Natural killer cell (primary cell): ENCODE measurements around the gene NAE1. TPM values are rescaled to one million over a fixed set of nuclear protein-coding genes. Genes with fewer than 3 reads are reported as not detected.

Experiments
- ATAC-seq, 3 donors: fragments of 150-1000 bp in 2 of 3; fragments of 200-7000 bp in 1 of 3; cut with Tn5 transposase; 1 replicate in 1 of 3; 2 replicates in 2 of 3; pipeline ENCODE4 v1.10.0; 2021; ENCODE audit warnings: mild to moderate bottlenecking in 2 of 3, moderate library complexity in 2 of 3
- DNase-seq, 2 donors: peaks; one replicate each; pipeline versions ENCODE4 v3.0.0 to v3.0.0-alpha.2; 2013 to 2021; ENCODE audit warnings: mixed read lengths in 1 of 2
- H3K27ac ChIP-seq: one replicate; pipeline ENCODE4 v1.5.1; 2013; ENCODE audit warnings: mild to moderate bottlenecking, low read length
- H3K27me3 ChIP-seq: one replicate; pipeline ENCODE4 v1.6.1; 2013; ENCODE audit warnings: low read length; ENCODE audit not compliant: control insufficient read depth, insufficient read depth
- H3K36me3 ChIP-seq: one replicate; pipeline ENCODE4 v1.6.1; 2013; ENCODE audit warnings: low read length; ENCODE audit not compliant: control insufficient read depth, insufficient read depth
- H3K4me1 ChIP-seq: one replicate; pipeline ENCODE4 v1.6.1; 2013; ENCODE audit warnings: low read length; ENCODE audit not compliant: control insufficient read depth, insufficient read depth
- H3K4me3 ChIP-seq: one replicate; pipeline ENCODE4 v1.5.1; 2013; ENCODE audit warnings: low read length
- H3K9me3 ChIP-seq: one replicate; pipeline ENCODE4 v1.6.1; 2013; ENCODE audit warnings: low read length; ENCODE audit not compliant: control insufficient read depth, insufficient read depth
- H3K27ac Mint-ChIP-seq, 2 donors: one replicate each; pipeline ENCODE4 v1.8.0; 2022; ENCODE audit warnings: mild to moderate bottlenecking in 2 of 2, mixed read lengths in 2 of 2, moderate library complexity in 1 of 2
- H3K27me3 Mint-ChIP-seq, 2 donors: one replicate each; pipeline ENCODE4 v1.8.0; 2022; ENCODE audit warnings: low read depth in 2 of 2, mixed read lengths in 2 of 2
- H3K36me3 Mint-ChIP-seq: one replicate; pipeline ENCODE4 v1.8.0; 2022; ENCODE audit warnings: mixed read lengths
- H3K4me1 Mint-ChIP-seq, 2 donors: one replicate each; pipeline ENCODE4 v1.8.0; 2022; ENCODE audit warnings: mixed read lengths in 2 of 2
- H3K4me3 Mint-ChIP-seq: one replicate; pipeline ENCODE4 v1.8.0; 2022; ENCODE audit warnings: mild to moderate bottlenecking, moderate library complexity, mixed read lengths
- H3K9me3 Mint-ChIP-seq, 2 donors: one replicate each; pipeline ENCODE4 v1.8.0; 2022; ENCODE audit warnings: mixed read lengths in 2 of 2
- WGBS: methylation state at CpG from one replicate; pipeline ENCODE4 v1.1.7; 2013; ENCODE audit warnings: missing lambda C conversion rate; ENCODE audit not compliant: insufficient coverage; 5-methylcytosine and 5-hydroxymethylcytosine counted together
- intact Hi-C: fragments of 100-400 bp; cut with micrococcal nuclease; formaldehyde crosslinking; loops from one replicate; pipeline ENCODE4 v1.14.2; 2022
- total RNA-seq, 4 donors: library from RNA; stranded (reverse); fragments of 120-200 nt in 1 of 4; gene quantifications; one replicate each; pipeline versions ENCODE4 v1.2.3 to v1.2.4, GENCODE V29; 2013 to 2022
- TF ChIP-seq, protein P1 (sequence below): fragments of 200-600 bp; IDR thresholded peaks from one replicate; pipeline ENCODE4 v1.8.0; 2022; ENCODE audit warnings: antibody characterized with exemption

NAE1 gene
- total RNA-seq, 3 donors from 2014 or later (not counting 1 experiment from before 2014, with no cell fraction given): 77.3 to 97.0 (median 78.5) TPM

DNA sequence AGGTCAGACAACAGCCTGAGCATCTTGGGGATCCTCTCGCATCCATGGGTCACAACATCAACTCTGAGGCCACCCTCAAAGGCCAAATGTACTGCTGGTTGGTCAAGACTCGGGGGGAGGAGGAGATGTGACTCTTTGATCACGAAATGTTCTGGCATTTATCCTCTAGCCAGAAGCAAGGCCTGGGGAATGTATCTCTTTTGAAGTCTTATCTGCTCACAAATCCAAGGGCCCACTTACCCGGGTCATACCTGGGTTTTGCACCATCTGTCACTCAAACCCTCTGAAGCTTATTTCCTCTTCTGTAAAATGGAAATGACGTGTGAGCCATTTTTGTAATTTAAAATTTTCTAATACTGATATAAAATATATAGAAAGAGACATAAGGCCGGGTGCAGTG lies 26.7 kb upstream of the NAE1 start:
- Mint-ChIP-seq H3K27me3 (no peaks in the 10 kb centered on the region), H3K4me1 (peaks cover 0 to 3% of the 10 kb centered on the region in 2 donors), H3K4me3 (no peak overlapping the region), H3K36me3 (no peaks in the 10 kb centered on the region), H3K27ac (no peak overlapping the region), H3K9me3 (no peaks in the 10 kb centered on the region)
- H3K4me1 ChIP-seq: no peaks in the 10 kb centered on the region
- WGBS: 90% methylated on average over 5 of the region's 6 CpGs
- H3K27me3 ChIP-seq: no peaks in the 10 kb centered on the region
- TF ChIP-seq, protein P1, sequence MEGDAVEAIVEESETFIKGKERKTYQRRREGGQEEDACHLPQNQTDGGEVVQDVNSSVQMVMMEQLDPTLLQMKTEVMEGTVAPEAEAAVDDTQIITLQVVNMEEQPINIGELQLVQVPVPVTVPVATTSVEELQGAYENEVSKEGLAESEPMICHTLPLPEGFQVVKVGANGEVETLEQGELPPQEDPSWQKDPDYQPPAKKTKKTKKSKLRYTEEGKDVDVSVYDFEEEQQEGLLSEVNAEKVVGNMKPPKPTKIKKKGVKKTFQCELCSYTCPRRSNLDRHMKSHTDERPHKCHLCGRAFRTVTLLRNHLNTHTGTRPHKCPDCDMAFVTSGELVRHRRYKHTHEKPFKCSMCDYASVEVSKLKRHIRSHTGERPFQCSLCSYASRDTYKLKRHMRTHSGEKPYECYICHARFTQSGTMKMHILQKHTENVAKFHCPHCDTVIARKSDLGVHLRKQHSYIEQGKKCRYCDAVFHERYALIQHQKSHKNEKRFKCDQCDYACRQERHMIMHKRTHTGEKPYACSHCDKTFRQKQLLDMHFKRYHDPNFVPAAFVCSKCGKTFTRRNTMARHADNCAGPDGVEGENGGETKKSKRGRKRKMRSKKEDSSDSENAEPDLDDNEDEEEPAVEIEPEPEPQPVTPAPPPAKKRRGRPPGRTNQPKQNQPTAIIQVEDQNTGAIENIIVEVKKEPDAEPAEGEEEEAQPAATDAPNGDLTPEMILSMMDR: no peak
- no peak overlapping the region for H3K27ac ChIP-seq
- DNase-seq: no peak
- H3K36me3 ChIP-seq: no peaks in the 10 kb centered on the region
- H3K4me3 ChIP-seq: no peak overlapping the region
- intact Hi-C loops: no loop called here
- no peak for ATAC-seq
- no peaks in the 10 kb centered on the region for H3K9me3 ChIP-seq

GRCh38 chr16:66856801-66857200 lies 26.0 kb upstream of the NAE1 start:
- DNase-seq (no peak), ATAC-seq (no peak)
- Histone ChIP-seq H3K27me3 (no peaks in the 10 kb centered on the region), H3K9me3 (no peaks in the 10 kb centered on the region), H3K27ac (no peak overlapping the region), H3K4me1 (no peaks in the 10 kb centered on the region), H3K36me3 (no peaks in the 10 kb centered on the region), H3K4me3 (no peak overlapping the region)
- Mint-ChIP-seq H3K4me1 (peaks cover 0 to 3% of the 10 kb centered on the region in 2 donors), H3K27ac (no peak overlapping the region), H3K4me3 (no peak overlapping the region), H3K36me3 (no peaks in the 10 kb centered on the region), H3K9me3 (no peaks in the 10 kb centered on the region), H3K27me3 (no peaks in the 10 kb centered on the region)
- intact Hi-C loops: no loop called here
- WGBS: 100% methylated on average over 2 of the region's 2 CpGs
- TF ChIP-seq, protein P1: no peak

DNA sequence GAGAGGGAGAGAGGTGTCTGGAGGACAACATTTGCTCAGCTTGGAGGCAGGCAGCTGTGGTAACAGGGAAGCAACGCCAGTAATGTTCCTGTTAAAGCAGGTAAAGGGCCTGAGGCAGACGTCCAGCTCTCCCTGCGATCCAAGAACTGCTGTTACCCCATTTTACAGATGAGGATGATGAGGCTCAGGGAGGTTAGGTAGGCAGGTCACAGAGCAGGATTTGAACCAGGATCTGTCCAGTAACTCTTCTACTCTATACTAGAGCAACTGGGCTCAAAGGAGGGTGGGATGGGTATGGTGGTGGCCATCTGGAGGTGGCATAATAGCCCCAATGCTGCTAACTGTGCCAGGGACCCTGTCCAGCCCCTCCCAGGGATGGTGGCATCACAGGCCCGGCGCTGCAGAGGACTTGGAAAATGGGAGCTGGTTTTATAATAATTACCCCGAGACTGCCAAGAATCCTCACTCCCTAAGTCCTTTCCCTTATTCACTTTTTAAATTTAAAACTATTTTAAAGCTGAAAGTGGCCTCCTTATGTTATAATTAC lies 25.5 kb upstream of the NAE1 start:
- no peaks in the 10 kb centered on the region for H3K4me1 ChIP-seq
- H3K4me1 Mint-ChIP-seq: peaks cover 0 to 3% of the 10 kb centered on the region in 2 donors
- no peaks in the 10 kb centered on the region for H3K36me3 ChIP-seq
- H3K27me3 Mint-ChIP-seq: no peaks in the 10 kb centered on the region
- H3K9me3 Mint-ChIP-seq: no peaks in the 10 kb centered on the region
- TF ChIP-seq, protein P1: no peak
- H3K27ac ChIP-seq: no peak overlapping the region
- no peak overlapping the region for H3K4me3 Mint-ChIP-seq
- no peak overlapping the region for H3K4me3 ChIP-seq
- H3K27me3 ChIP-seq: no peaks in the 10 kb centered on the region
- intact Hi-C loops: no loop called here
- DNase-seq (no peak), ATAC-seq (no peak)
- H3K9me3 ChIP-seq: no peaks in the 10 kb centered on the region
- H3K36me3 Mint-ChIP-seq: no peaks in the 10 kb centered on the region
- 91% methylated on average over 6 of the region's 6 CpGs for WGBS
- no peak overlapping the region for H3K27ac Mint-ChIP-seq
